ENCODE measurements around the gene GNAZ. TPM values are rescaled to one million over a fixed set of nuclear protein-coding genes. Genes with fewer than 3 reads are reported as not detected.

The GNAZ gene
- polyA plus RNA-seq, 2 of the 4 experiments (the other 2 are of a cell fraction) = 1.9 to 2.5 TPM

DNA sequence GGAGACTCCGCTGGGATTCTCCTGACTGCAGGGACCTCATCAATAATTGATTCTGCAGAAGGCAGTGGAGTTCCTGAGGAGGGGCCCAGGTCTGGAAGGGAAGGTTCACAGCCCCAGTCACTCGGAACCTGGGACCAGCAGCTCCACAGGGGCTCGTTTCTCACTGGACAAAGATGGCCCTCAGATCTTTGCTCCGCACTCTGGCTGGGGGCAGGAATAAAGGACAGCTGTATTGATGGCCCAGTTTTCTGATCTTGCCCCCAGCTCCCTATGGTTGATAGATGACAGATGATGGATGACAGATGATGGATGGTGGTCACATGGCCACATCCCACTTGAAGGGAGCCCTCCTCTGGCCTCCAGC, 98.7 kb downstream of the GNAZ start (continued):
- TF ChIP-seq, protein P1, sequence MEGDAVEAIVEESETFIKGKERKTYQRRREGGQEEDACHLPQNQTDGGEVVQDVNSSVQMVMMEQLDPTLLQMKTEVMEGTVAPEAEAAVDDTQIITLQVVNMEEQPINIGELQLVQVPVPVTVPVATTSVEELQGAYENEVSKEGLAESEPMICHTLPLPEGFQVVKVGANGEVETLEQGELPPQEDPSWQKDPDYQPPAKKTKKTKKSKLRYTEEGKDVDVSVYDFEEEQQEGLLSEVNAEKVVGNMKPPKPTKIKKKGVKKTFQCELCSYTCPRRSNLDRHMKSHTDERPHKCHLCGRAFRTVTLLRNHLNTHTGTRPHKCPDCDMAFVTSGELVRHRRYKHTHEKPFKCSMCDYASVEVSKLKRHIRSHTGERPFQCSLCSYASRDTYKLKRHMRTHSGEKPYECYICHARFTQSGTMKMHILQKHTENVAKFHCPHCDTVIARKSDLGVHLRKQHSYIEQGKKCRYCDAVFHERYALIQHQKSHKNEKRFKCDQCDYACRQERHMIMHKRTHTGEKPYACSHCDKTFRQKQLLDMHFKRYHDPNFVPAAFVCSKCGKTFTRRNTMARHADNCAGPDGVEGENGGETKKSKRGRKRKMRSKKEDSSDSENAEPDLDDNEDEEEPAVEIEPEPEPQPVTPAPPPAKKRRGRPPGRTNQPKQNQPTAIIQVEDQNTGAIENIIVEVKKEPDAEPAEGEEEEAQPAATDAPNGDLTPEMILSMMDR (IDR thresholded peaks at IDR 0.05) = no peak
- TF ChIP-seq, protein P2, sequence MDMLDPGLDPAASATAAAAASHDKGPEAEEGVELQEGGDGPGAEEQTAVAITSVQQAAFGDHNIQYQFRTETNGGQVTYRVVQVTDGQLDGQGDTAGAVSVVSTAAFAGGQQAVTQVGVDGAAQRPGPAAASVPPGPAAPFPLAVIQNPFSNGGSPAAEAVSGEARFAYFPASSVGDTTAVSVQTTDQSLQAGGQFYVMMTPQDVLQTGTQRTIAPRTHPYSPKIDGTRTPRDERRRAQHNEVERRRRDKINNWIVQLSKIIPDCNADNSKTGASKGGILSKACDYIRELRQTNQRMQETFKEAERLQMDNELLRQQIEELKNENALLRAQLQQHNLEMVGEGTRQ (IDR thresholded peaks at IDR 0.05) = no peak
- no peak for TF ChIP-seq CBX8 (IDR thresholded peaks at IDR 0.05)
- TF ChIP-seq HDAC2 (IDR thresholded peaks at IDR 0.05) = no peak
- no peak for TF ChIP-seq NPAS2 (CRISPR knock-in tag; IDR thresholded peaks at IDR 0.05; ENCODE audit: borderline replicate concordance)
- TF ChIP-seq RNF2 (IDR thresholded peaks at IDR 0.05; ENCODE audit: borderline replicate concordance, low read depth) = no peak

Small RNA genes lying within 50 kb of the gene (small RNA-seq; reads per million reads assigned to genes)
- gene RF00017 = 0 reads per million in 6 experiments
- gene RF00066 = 0 reads per million in 6 experiments

Other genes starting within 250 kb of the GNAZ start
- not detected in 2 replicates for gene IGLL5, start 182.7 kb upstream of the GNAZ start, polyA plus RNA-seq (2011; rRNA removed)
- gene IGLL5, start 182.7 kb upstream of the GNAZ start, polyA plus RNA-seq (2017; fragmentation: RNase III; extraction: RNeasy Plus Mini Kit Qiagen cat#74134 plus additional on column Dnase treatment) = not detected in 3 replicates
- 2.5 and 2.7 TPM in 2 replicates for gene RSPH14, start 71.5 kb downstream of the GNAZ start, polyA plus RNA-seq (2011; rRNA removed)
- 1.4 to 1.5 TPM (median 1.4 TPM) in 3 replicates for gene RSPH14, start 71.5 kb downstream of the GNAZ start, polyA plus RNA-seq (2017; fragmentation: RNase III; extraction: RNeasy Plus Mini Kit Qiagen cat#74134 plus additional on column Dnase treatment)
- 2.5 and 3.1 TPM in 2 replicates for gene RAB36, start 75.0 kb downstream of the GNAZ start, polyA plus RNA-seq (2011; rRNA removed)
- gene RAB36, start 75.0 kb downstream of the GNAZ start, polyA plus RNA-seq (2017; fragmentation: RNase III; extraction: RNeasy Plus Mini Kit Qiagen cat#74134 plus additional on column Dnase treatment) = 4.0 to 4.7 TPM (median 4.5 TPM) in 3 replicates
- 12.7 and 14.7 TPM in 2 replicates for gene BCR, start 110.0 kb downstream of the GNAZ start, polyA plus RNA-seq (2011; rRNA removed)
- 13.9 to 16.4 TPM (median 16.1 TPM) in 3 replicates for gene BCR, start 110.0 kb downstream of the GNAZ start, polyA plus RNA-seq (2017; fragmentation: RNase III; extraction: RNeasy Plus Mini Kit Qiagen cat#74134 plus additional on column Dnase treatment)

Measured in A549 (cell line).